ENCODE measurements around the gene CCDC177. TPM values are rescaled to one million over a fixed set of nuclear protein-coding genes. Genes with fewer than 3 reads are reported as not detected.

Gene CCDC177
- total RNA-seq, 1 donor from 2014 or later = not detected

GRCh38 chr14:69531135-69531534 is 43.5 kb downstream of the CCDC177 start:
- DNase-seq (ENCODE audit: low read depth, low spot score) = no peak

- DNase-seq (ENCODE audit: low read depth, low spot score) = no peak
Measured at GRCh38 chr14:69530095-69530494, 44.6 kb downstream of the CCDC177 start.

- no peak for DNase-seq (ENCODE audit: low read depth, low spot score)
Measured at GRCh38 chr14:69529563-69529962, 45.1 kb downstream of the CCDC177 start.

- DNase-seq (ENCODE audit: low read depth, low spot score) = no peak
Measured at GRCh38 chr14:69528930-69529329, 45.7 kb downstream of the CCDC177 start.

GRCh38 chr14:69528143-69528542 is 46.5 kb downstream of the CCDC177 start:
- no peak for DNase-seq (ENCODE audit: low read depth, low spot score)

GRCh38 chr14:69527635-69528034 is 47.0 kb downstream of the CCDC177 start:
- no peak for DNase-seq (ENCODE audit: low read depth, low spot score)

- no peak for DNase-seq (ENCODE audit: low read depth, low spot score)
Measured at GRCh38 chr14:69525896-69526295, 48.8 kb downstream of the CCDC177 start.

- no peak for DNase-seq (ENCODE audit: low read depth, low spot score)
Measured at GRCh38 chr14:69522026-69522425, 52.6 kb downstream of the CCDC177 start.

Other genes starting within 250 kb of the CCDC177 start
- gene ERH, start 176.6 kb downstream of the CCDC177 start, total RNA-seq = 183 and 199 TPM in 2 replicates
- 120 and 129 TPM in 2 replicates for gene SLC39A9, start 176.2 kb downstream of the CCDC177 start, total RNA-seq
- gene PLEKHD1, start 90.1 kb downstream of the CCDC177 start, total RNA-seq = under 0.01 and 0.04 TPM in 2 replicates
- gene SUSD6, start 36.7 kb upstream of the CCDC177 start, total RNA-seq = 9.2 and 11.7 TPM in 2 replicates
- 124 and 130 TPM in 2 replicates for gene SRSF5, start 192.3 kb upstream of the CCDC177 start, total RNA-seq
- gene SLC10A1, start 222.4 kb upstream of the CCDC177 start, total RNA-seq = not detected in 2 replicates